Heart left ventricle (tissue), 13 donors: ENCODE measurements around the gene NPAS2.
A peak's percentile ranks its signal among the peaks of the same experiment; 100 is the strongest.

ENCODE experiments used
- POLR2A ChIP-seq, 2 donors: fragments of 450-650 bp; IDR thresholded peaks; one replicate each; pipeline ENCODE4 v1.6.1; 2017; ENCODE audit warnings: antibody characterized with exemption in 2 of 2, mild to moderate bottlenecking in 2 of 2, moderate library complexity in 2 of 2
- TF ChIP-seq, protein P1 (sequence below), 12 donors: fragments of 200-600 bp; sonication (generic) in 4 of 12; IDR thresholded peaks; one replicate each; pipeline versions ENCODE4 v1.5.0 to v1.8.0; 2018 to 2022; ENCODE audit warnings: antibody characterized with exemption in 12 of 12, mild to moderate bottlenecking in 5 of 12
- donor health status: ischemic (EF 13 %, LVEDD 7.1; RV severe dilation, severe dysfunction).
- donor health status: DM: no; HTN: yes; CAD: no.
- donor health status: DM: no; HTN: no; CAD: no.
- donor health status: ischemic (EF 25% LVEDD 6.9; RV normal size, moderate dysfunction).
- donor health status: ischemic (EF 25% LVEDD 5.7; RV mildly dilated, moderate dysfunction).
- donor health status: ischemic (EF 35%, LVEDD 5.7; RV mildly dilated, moderate dysfunction).
- donor health status: nonischemic (EF 11% LVEDD 7.7; RV severe dilation, severe dysfunction).
- donor health status: DM: yes; HTN: yes; CAD: no.
- donor health status: PGD.
- donor health status: ischemic (EF 29% LVEDD 5.4; RV normal size, mild dysfunction).
- donor health status: nonischemic (EF 23%, LVEDD 6.1; RV moderate dilation, normal function).

DNA sequence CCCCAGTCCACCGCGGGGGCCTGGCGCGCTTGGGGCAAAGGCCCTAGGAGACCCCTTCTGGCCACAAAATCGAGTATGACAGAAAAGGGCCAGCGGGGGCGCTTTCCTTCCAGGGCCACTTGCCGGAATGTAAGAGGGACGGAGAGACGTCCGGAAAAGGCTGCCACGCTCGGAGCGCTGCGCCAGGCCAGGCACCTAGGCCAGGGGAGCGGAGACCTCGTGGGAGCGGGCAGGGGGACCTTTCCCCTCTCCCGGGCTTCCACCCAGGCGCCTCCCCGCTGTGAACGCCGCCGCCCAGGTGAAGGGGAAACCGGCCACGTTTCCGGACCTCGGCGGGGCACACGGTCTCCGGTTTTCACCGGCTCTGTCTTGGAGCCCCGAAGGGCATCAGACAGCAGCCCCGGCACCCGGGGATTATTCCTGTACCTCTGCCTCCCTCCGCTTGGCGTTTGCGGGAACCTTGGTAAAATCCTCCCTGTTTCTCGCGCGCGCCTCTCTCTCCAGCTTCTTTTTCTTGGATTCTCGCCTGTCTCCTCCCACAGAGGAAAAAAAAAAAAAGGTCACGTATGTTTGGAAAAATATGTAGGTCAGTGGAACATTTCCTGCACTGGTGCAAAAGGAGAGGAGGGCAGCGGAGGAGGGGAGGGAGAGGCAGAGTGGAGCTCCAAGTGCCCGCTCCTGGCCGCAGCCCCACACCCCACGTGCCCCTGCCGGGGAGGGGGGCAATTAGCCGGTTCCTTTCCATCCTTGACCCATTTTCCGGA, 1.2 kb upstream of the NPAS2 start:
- TF ChIP-seq, protein P1, sequence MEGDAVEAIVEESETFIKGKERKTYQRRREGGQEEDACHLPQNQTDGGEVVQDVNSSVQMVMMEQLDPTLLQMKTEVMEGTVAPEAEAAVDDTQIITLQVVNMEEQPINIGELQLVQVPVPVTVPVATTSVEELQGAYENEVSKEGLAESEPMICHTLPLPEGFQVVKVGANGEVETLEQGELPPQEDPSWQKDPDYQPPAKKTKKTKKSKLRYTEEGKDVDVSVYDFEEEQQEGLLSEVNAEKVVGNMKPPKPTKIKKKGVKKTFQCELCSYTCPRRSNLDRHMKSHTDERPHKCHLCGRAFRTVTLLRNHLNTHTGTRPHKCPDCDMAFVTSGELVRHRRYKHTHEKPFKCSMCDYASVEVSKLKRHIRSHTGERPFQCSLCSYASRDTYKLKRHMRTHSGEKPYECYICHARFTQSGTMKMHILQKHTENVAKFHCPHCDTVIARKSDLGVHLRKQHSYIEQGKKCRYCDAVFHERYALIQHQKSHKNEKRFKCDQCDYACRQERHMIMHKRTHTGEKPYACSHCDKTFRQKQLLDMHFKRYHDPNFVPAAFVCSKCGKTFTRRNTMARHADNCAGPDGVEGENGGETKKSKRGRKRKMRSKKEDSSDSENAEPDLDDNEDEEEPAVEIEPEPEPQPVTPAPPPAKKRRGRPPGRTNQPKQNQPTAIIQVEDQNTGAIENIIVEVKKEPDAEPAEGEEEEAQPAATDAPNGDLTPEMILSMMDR (IDR thresholded peaks at IDR 0.05) = peak in 7 of 12 donors; percentile 11 to 48 (median 29)
- TF ChIP-seq POLR2A (IDR thresholded peaks at IDR 0.05) = peak in 1 of 2 donors; percentile 47
